Esophagus muscularis mucosa (tissue), 3 donors: ENCODE data around the gene GNPDA1.

Source experiments
- CTCF ChIP-seq, 3 experiments: fragments of 200-600 bp in 2 of 3; fragments of 450-650 bp in 1 of 3; sonication (generic) in 2 of 3; IDR thresholded peaks; one replicate each; pipeline ENCODE4 v1.5.1; 2017 to 2019; ENCODE audit warnings: antibody characterized with exemption in 3 of 3, mild to moderate bottlenecking in 2 of 3, moderate library complexity in 1 of 3
- EP300 ChIP-seq: sonication (generic); formaldehyde crosslinking; IDR thresholded peaks from one replicate; pipeline ENCODE4 v1.6.1; 2017; ENCODE audit warnings: antibody characterized with exemption

GRCh38 chr5:141982626-141983025 lies 30.2 kb downstream of the GNPDA1 start:
- no peak for TF ChIP-seq EP300
- TF ChIP-seq CTCF (IDR thresholded peaks at IDR 0.05) = no peak
